Mesodermal cell (in vitro differentiated cells): ENCODE results near the gene TMEM121B.

Experiments
- H3K27ac ChIP-seq: 2 replicates; pipeline ENCODE4 v1.7.0; 2013; ENCODE audit warnings: mild to moderate bottlenecking, low read depth, low read length, moderate library complexity; ENCODE audit not compliant: severe bottlenecking
- H3K36me3 ChIP-seq: 2 replicates; pipeline ENCODE4 v1.7.1; 2013; ENCODE audit warnings: mild to moderate bottlenecking, low read length, moderate library complexity; ENCODE audit not compliant: control insufficient read depth, insufficient read depth
- H3K4me1 ChIP-seq: one replicate; pipeline ENCODE4 v1.7.1; 2013; ENCODE audit warnings: mild to moderate bottlenecking, low read length; ENCODE audit not compliant: insufficient read depth, control insufficient read depth, poor library complexity, severe bottlenecking
- H3K4me3 ChIP-seq: 2 replicates; pipeline ENCODE4 v1.7.0; 2013; ENCODE audit warnings: low read length, control low read depth, mild to moderate bottlenecking; ENCODE audit not compliant: insufficient read depth, poor library complexity, severe bottlenecking; ENCODE audit errors: extremely low read depth
- H3K9me3 ChIP-seq: 2 replicates; pipeline ENCODE4 v1.7.1; 2013; ENCODE audit warnings: mild to moderate bottlenecking, low read length, moderate library complexity; ENCODE audit not compliant: control insufficient read depth
- WGBS, 2 experiments: methylation state at CpG; one replicate each; pipeline ENCODE4 v1.1.5; 2013; ENCODE audit warnings: missing lambda C conversion rate in 2 of 2; ENCODE audit not compliant: insufficient coverage in 2 of 2; 5-methylcytosine and 5-hydroxymethylcytosine counted together

The TMEM121B gene

GRCh38 chr22:17109976-17110375 lies 11.2 kb downstream of the TMEM121B start:
- peaks cover 33% of the 10 kb centered on the region for H3K36me3 ChIP-seq
- no peaks in the 10 kb centered on the region for H3K4me1 ChIP-seq
- H3K4me3 ChIP-seq, result no peak overlapping the region
- WGBS, 2 experiments, result 86 to 89% methylated on average over 14 to 16 of the region's 16 CpGs
- H3K27ac ChIP-seq, result no peak overlapping the region
- no peaks in the 10 kb centered on the region for H3K9me3 ChIP-seq

- Histone ChIP-seq H3K27ac (no peak overlapping the region), H3K36me3 (peaks cover 35% of the 10 kb centered on the region), H3K4me3 (no peak overlapping the region), H3K9me3 (no peaks in the 10 kb centered on the region), H3K4me1 (no peaks in the 10 kb centered on the region)
- WGBS, 2 experiments, result 92 to 95% methylated on average over 38 to 42 of the region's 42 CpGs
Measured at GRCh38 chr22:17109113-17109865, 11.9 kb downstream of the TMEM121B start.

- no peaks in the 10 kb centered on the region for H3K9me3 ChIP-seq
- no peaks in the 10 kb centered on the region for H3K4me1 ChIP-seq
- H3K36me3 ChIP-seq, result peaks cover 35% of the 10 kb centered on the region
- H3K4me3 ChIP-seq, result no peak overlapping the region
- no peak overlapping the region for H3K27ac ChIP-seq
- 96 to 98% methylated on average over 60 to 65 of the region's 66 CpGs for WGBS, 2 experiments
Measured at GRCh38 chr22:17108256-17109112, 12.7 kb downstream of the TMEM121B start.

GRCh38 chr22:17107547-17107810 lies 13.7 kb downstream of the TMEM121B start:
- WGBS, 2 experiments, result 95 to 98% methylated on average over 5 of the region's 6 CpGs
- H3K9me3 ChIP-seq, result no peaks in the 10 kb centered on the region
- H3K4me1 ChIP-seq, result no peaks in the 10 kb centered on the region
- no peak overlapping the region for H3K4me3 ChIP-seq
- no peak overlapping the region for H3K27ac ChIP-seq
- H3K36me3 ChIP-seq, result peaks cover 38% of the 10 kb centered on the region

GRCh38 chr22:17106785-17107546 lies 14.2 kb downstream of the TMEM121B start:
- Histone ChIP-seq H3K36me3 (peaks cover 39% of the 10 kb centered on the region), H3K4me1 (no peaks in the 10 kb centered on the region), H3K27ac (no peak overlapping the region), H3K9me3 (no peaks in the 10 kb centered on the region), H3K4me3 (no peak overlapping the region)
- WGBS, 2 experiments, result 95 to 98% methylated on average over 8 to 14 of the region's 15 CpGs

GRCh38 chr22:17106161-17106784 lies 14.9 kb downstream of the TMEM121B start:
- peaks cover 46% of the 10 kb centered on the region for H3K36me3 ChIP-seq
- H3K4me1 ChIP-seq, result no peaks in the 10 kb centered on the region
- H3K27ac ChIP-seq, result no peak overlapping the region
- H3K9me3 ChIP-seq, result no peaks in the 10 kb centered on the region
- no peak overlapping the region for H3K4me3 ChIP-seq
- 87 to 90% methylated on average over 4 to 7 of the region's 12 CpGs for WGBS, 2 experiments

GRCh38 chr22:17105143-17106129 lies 15.7 kb downstream of the TMEM121B start:
- H3K36me3 ChIP-seq, result peaks cover 53% of the 10 kb centered on the region
- 92% methylated on average over 14 to 21 of the region's 22 CpGs for WGBS, 2 experiments

GRCh38 chr22:17104336-17104935 lies 16.7 kb downstream of the TMEM121B start:
- no peaks in the 10 kb centered on the region for H3K9me3 ChIP-seq
- H3K4me1 ChIP-seq, result no peaks in the 10 kb centered on the region
- 84 to 95% methylated on average over 4 to 7 of the region's 14 CpGs for WGBS, 2 experiments
- no peak overlapping the region for H3K4me3 ChIP-seq
- no peak overlapping the region for H3K27ac ChIP-seq
- peaks cover 55% of the 10 kb centered on the region for H3K36me3 ChIP-seq

More at GRCh38 chr22:17105143-17106129, 15.7 kb downstream of the TMEM121B start:
- no peak overlapping the region for H3K27ac ChIP-seq
- H3K4me3 ChIP-seq, result no peak overlapping the region
- H3K9me3 ChIP-seq, result no peaks in the 10 kb centered on the region
- no peaks in the 10 kb centered on the region for H3K4me1 ChIP-seq

- no peak overlapping the region for H3K27ac ChIP-seq
- peaks cover 59% of the 10 kb centered on the region for H3K36me3 ChIP-seq
- H3K4me1 ChIP-seq, result no peaks in the 10 kb centered on the region
- no peak overlapping the region for H3K4me3 ChIP-seq
- no peaks in the 10 kb centered on the region for H3K9me3 ChIP-seq
- WGBS, 2 experiments, result 86 to 93% methylated on average over 5 to 7 of the region's 9 CpGs
Measured at GRCh38 chr22:17103351-17103750, 17.8 kb downstream of the TMEM121B start.
